HepG2 (cell line): ENCODE results near the gene NPDC1. TPM values are rescaled to one million over a fixed set of nuclear protein-coding genes. Genes with fewer than 3 reads are reported as not detected.
A peak's percentile ranks its signal among the peaks of the same experiment; 100 is the strongest.

Experiments used
- ATF6 ChIP-seq: sonication (generic); formaldehyde crosslinking; conservative IDR thresholded peaks from 2 replicates; pipeline ENCODE4 v1.4.0; 2020; ENCODE audit warnings: missing genetic modification reagents
- CBX5 ChIP-seq: sonication (generic); formaldehyde crosslinking; IDR thresholded peaks from 2 replicates; pipeline ENCODE4 v1.4.0; 2020; ENCODE audit warnings: missing genetic modification reagents, borderline replicate concordance
- KIAA2018 ChIP-seq: sonication (generic); formaldehyde crosslinking; IDR thresholded peaks from 2 replicates; pipeline ENCODE4 v1.5.0; 2020; ENCODE audit warnings: mild to moderate bottlenecking, missing genetic modification reagents, borderline replicate concordance
- KMT2A ChIP-seq: sonication (generic); formaldehyde crosslinking; IDR thresholded peaks from 2 replicates; pipeline ENCODE4 v1.4.0; 2020; ENCODE audit warnings: missing genetic modification reagents
- MAZ ChIP-seq, 2 experiments: sonication (generic) in 1 of 2; formaldehyde crosslinking in 1 of 2; IDR thresholded peaks; 2 replicates each; pipeline versions ENCODE4 v1.5.0 to v1.6.1; 2012 to 2020; ENCODE audit warnings: low read depth in 2 of 2, mild to moderate bottlenecking in 2 of 2, borderline replicate concordance in 1 of 2, improper control_type of control experiment in 1 of 2, low read length in 1 of 2, missing genetic modification reagents in 1 of 2, moderate library complexity in 1 of 2
- MBNL3 ChIP-seq: fragments of 250-450 bp; sonication (Bioruptor Pico); conservative IDR thresholded peaks from 2 replicates; pipeline ENCODE4 v1.8.0; 2022; ENCODE audit warnings: mild to moderate bottlenecking, inconsistent platforms
- POLR2A ChIP-seq, 2 experiments: IDR thresholded peaks; 2 replicates each; pipeline ENCODE4 v1.6.1; 2011; ENCODE audit warnings: low read depth in 2 of 2, low read length in 2 of 2, mild to moderate bottlenecking in 1 of 2, moderate library complexity in 1 of 2; ENCODE audit not compliant: insufficient read depth in 1 of 2
- TAF15 ChIP-seq: fragments of 200-400 bp; formaldehyde crosslinking; IDR thresholded peaks from one replicate; pipeline ENCODE4 v1.6.1; 2018; ENCODE audit warnings: mild to moderate bottlenecking, low read depth, low read length; ENCODE audit not compliant: poor library complexity, severe bottlenecking
- TBX2 ChIP-seq: sonication (generic); formaldehyde crosslinking; IDR thresholded peaks from 2 replicates; pipeline ENCODE4 v1.5.0; 2020; ENCODE audit warnings: missing genetic modification reagents, mild to moderate bottlenecking, borderline replicate concordance
- ZFP37 ChIP-seq: sonication (generic); formaldehyde crosslinking; IDR thresholded peaks from 2 replicates; pipeline ENCODE4 v1.4.0; 2020; ENCODE audit warnings: missing genetic modification reagents, borderline replicate concordance
- ZFP90 ChIP-seq: sonication (generic); formaldehyde crosslinking; IDR thresholded peaks from 2 replicates; pipeline ENCODE4 v1.8.0; 2022; ENCODE audit warnings: missing genetic modification reagents, mild to moderate bottlenecking, inconsistent platforms, borderline replicate concordance
- ZNF180 ChIP-seq: sonication (generic); formaldehyde crosslinking; IDR thresholded peaks from 2 replicates; pipeline ENCODE4 v1.4.0; 2020; ENCODE audit warnings: low read depth, missing genetic modification reagents, borderline replicate concordance
- ZNF296 ChIP-seq: sonication (generic); formaldehyde crosslinking; conservative IDR thresholded peaks from 2 replicates; pipeline ENCODE4 v1.5.0; 2020; ENCODE audit warnings: mild to moderate bottlenecking, missing genetic modification reagents
- ZNF546 ChIP-seq: sonication (generic); formaldehyde crosslinking; conservative IDR thresholded peaks from 2 replicates; pipeline ENCODE4 v1.8.1; 2023; ENCODE audit warnings: mild to moderate bottlenecking, missing genetic modification reagents
- polyA plus RNA-seq, 8 experiments: library from polyadenylated mRNA; depleted of rRNA in 3 of 8; stranded (reverse) in 7 of 8; unstranded in 1 of 8; fragments of >200 nt; fragmentation: Illumina TruSeq in 4 of 8; extraction: Trizol in 4 of 8; gene quantifications; 2 replicates each; pipeline versions ENCODE4 v1.2.1 to v1.2.3, GENCODE V29; 2011 to 2016; ENCODE audit warnings: low read depth in 4 of 8, missing spikeins in 1 of 8, mixed read lengths in 1 of 8; ENCODE audit not compliant: insufficient read depth in 1 of 8
- total RNA-seq, 5 experiments: library from RNA; depleted of rRNA; stranded (reverse); fragments of >200 nt; fragmentation: Illumina TruSeq; extraction: Trizol; gene quantifications; 2 replicates each; pipeline ENCODE4 v1.2.3, GENCODE V29; 2016; ENCODE audit warnings: low read depth in 1 of 5
- TF ChIP-seq, protein P1 (sequence below): sonication (generic); formaldehyde crosslinking; IDR thresholded peaks from 2 replicates; pipeline ENCODE4 v1.4.0; 2020; ENCODE audit warnings: missing genetic modification reagents, borderline replicate concordance
- TF ChIP-seq, protein P2 (sequence below): sonication (generic); formaldehyde crosslinking; IDR thresholded peaks from 2 replicates; pipeline ENCODE4 v1.4.0; 2020; ENCODE audit warnings: mild to moderate bottlenecking, missing genetic modification reagents

The NPDC1 gene
- total and polyA plus RNA-seq, 2 of the 13 experiments (the other 11 are each of a cell fraction or from before 2014, with no cell fraction given), result 0.84 to 5.4 TPM

- no peak for TF ChIP-seq KIAA2018 (CRISPR knock-in tag)
- TF ChIP-seq, protein P1, sequence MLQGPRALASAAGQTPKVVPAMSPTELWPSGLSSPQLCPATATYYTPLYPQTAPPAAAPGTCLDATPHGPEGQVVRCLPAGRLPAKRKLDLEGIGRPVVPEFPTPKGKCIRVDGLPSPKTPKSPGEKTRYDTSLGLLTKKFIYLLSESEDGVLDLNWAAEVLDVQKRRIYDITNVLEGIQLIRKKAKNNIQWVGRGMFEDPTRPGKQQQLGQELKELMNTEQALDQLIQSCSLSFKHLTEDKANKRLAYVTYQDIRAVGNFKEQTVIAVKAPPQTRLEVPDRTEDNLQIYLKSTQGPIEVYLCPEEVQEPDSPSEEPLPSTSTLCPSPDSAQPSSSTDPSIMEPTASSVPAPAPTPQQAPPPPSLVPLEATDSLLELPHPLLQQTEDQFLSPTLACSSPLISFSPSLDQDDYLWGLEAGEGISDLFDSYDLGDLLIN (CRISPR knock-in tag), result no peak
- TF ChIP-seq ZNF180, result no peak
- TF ChIP-seq ZFP37, result no peak
- no peak for TF ChIP-seq KMT2A (CRISPR knock-in tag)
- TF ChIP-seq ATF6 (CRISPR knock-in tag), result no peak
- TF ChIP-seq MAZ (IDR thresholded peaks at IDR 0.05; ENCODE audit: borderline replicate concordance, low read depth, low read length), result no peak
- TF ChIP-seq MAZ (CRISPR knock-in tag; IDR thresholded peaks at IDR 0.05; ENCODE audit: low read depth), result peak; percentile 55; the same call in 1 of the 2 replicates
- TF ChIP-seq TBX2, result 0 out of 2 replicates have a peak, but pooled peaks have one; percentile 52
- TF ChIP-seq, protein P2, sequence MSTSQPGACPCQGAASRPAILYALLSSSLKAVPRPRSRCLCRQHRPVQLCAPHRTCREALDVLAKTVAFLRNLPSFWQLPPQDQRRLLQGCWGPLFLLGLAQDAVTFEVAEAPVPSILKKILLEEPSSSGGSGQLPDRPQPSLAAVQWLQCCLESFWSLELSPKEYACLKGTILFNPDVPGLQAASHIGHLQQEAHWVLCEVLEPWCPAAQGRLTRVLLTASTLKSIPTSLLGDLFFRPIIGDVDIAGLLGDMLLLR, result no peak
- TF ChIP-seq ZNF296 (CRISPR knock-in tag), result no peak
- TF ChIP-seq TAF15, result peak; percentile 52
- TF ChIP-seq CBX5 (CRISPR knock-in tag), result no peak
- TF ChIP-seq ZNF546 (CRISPR knock-in tag), result 0 out of 2 replicates have a peak, but pooled peaks have one; percentile 10
- TF ChIP-seq MBNL3 (CRISPR knock-in tag), result no peak
- TF ChIP-seq ZFP90 (CRISPR knock-in tag), result no peak
- TF ChIP-seq POLR2A (IDR thresholded peaks at IDR 0.05; ENCODE audit: insufficient read depth in 1 of 2, low read depth in 2 of 2, low read length in 2 of 2), result no peak
Measured at GRCh38 chr9:137035507-137035834, 10.5 kb downstream of the NPDC1 start (continued).
